Measurements from ENCODE around the gene ADAMTS2.

ADAMTS2 gene

GRCh38 chr5:179150011-179150410 is 195.2 kb downstream of the ADAMTS2 start:
- no peak for DNase-seq

DNA sequence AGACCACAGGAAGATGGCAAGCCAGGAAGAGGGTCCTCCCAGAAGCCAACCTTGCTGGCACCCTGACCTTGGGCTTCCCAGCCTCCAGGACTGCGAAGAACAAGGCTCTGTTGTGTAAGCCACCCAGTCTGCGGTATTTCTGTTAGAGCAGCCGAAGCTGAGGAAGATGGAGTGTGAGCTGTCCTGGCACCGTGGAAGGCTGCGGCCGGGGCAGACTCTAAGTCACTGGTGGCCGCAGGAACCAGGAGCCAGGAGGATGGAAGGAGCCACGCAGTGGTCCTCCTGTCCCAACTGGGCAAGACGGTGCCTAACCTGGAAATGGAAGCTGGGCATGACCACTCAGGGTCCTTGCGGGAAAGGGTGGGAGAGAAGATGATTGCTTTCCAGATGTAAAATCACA is 196.0 kb downstream of the ADAMTS2 start:
- no peak for DNase-seq

GRCh38 chr5:179148703-179149170 is 196.5 kb downstream of the ADAMTS2 start:
- no peak for DNase-seq

DNA sequence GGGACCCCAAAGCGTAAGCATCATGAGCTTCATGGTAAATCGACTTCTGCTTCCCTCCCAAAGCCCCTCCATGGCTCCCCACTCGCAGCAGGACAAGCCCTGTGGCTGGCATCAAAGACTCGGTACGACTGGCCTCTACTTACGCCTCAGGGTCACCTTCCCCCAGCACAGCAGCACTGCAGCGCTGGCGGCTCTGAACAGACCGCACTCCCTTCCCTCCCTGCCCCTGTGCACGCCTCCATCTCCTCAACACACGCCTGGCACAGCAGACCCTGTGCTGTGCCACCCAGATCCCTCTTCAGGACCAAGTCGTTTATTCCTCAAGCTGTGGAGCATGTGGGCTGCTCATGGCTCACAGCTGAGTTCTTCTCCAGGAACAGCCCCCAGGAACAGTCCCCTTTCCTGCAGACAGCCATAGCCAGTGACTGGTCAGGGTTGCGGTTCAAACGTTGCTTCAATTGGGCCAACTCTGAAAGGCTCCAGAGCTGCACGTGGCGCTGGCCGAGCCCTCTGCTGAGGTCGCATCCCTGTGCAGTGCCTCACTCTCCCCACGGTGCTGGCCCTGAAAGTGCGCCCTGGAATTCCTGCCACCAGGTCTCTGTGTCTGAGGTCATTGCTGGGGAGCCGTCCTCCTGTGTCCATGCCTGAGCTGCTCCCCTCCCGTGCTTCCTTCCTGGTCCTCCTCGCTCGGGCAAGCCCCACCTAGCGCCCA is 197.1 kb downstream of the ADAMTS2 start:
- no peak for DNase-seq

- peak; percentile 1 for DNase-seq
These were observed 199.0 kb downstream of the ADAMTS2 start for GRCh38 chr5:179146277-179146676.

DNA sequence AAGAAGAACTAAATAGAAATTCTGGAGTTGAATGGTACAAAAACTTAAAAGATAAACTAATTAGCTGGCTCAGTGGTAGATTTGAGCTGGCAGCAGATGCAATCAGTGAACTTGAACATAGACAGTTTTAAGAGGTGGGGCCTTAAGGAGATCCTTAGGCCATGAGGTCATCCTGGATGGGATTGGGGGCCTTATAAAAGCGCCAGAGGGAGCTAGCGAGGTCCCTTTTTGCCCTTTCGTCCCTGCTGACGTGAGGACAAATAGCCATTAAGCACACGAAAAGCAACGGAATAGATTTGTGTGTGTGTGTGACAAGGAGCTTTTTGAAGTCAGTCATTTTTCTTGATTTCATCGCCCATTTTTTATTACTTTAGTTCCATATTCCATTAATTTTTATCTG is 201.8 kb downstream of the ADAMTS2 start:
- no peak for DNase-seq

DNA sequence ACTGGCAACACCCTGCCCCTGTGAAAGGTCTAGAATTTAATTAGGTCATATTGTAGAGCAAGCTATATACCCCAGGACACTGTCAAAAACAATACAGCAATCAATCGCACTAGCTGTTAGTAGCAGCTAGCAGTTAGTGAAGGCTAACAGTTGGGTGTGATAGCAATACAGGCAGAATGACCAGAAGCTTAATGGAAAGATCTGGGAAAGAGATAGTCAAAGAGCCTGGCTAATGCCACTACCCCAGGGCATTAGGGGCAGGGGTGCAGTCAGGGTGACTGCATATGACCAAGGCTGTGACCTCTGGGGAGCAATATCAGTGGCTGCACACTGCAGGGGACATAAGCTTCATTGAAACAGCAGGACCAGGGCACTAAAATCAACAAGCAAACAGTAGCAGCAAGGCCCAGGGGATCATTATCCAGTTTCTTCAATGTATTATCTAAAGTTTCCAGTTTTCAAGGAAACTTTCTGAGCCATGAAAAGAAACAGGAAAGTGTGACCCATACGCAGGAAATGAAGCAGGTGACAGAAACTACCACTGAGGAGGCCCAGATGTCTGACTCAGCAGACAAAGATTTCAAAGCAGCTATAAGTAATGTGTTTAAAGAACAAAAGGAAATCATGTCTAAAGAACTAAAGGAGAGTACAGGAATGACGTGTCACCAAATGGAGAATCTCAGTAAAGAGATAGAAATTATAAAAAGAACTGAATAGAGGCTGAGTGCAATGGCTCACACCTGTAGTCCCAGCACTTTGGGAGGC is 202.6 kb downstream of the ADAMTS2 start:
- DNase-seq = no peak

- no peak for DNase-seq
These were observed 203.4 kb downstream of the ADAMTS2 start for GRCh38 chr5:179141867-179142266.

DNA sequence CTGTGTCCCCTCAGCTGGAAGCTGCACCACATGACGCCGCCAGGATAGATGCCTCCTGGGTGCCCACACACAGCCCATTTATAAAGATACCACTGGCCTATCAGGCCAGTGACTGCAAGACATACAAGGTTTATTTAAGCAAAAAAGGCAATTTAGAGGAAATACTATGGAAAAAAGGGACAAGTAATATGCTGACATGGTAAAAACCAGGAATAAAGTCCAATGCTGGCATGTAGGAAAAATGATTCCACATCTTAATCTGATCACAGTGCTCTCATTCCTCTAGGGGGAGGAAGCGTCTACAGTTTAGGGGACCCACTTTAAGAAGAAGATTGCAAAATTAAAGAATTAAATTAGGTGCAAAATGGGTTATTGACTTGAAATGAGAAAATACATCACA is 205.0 kb downstream of the ADAMTS2 start:
- DNase-seq = no peak

GRCh38 chr5:179139936-179140235 is 205.4 kb downstream of the ADAMTS2 start:
- no peak for DNase-seq

DNA sequence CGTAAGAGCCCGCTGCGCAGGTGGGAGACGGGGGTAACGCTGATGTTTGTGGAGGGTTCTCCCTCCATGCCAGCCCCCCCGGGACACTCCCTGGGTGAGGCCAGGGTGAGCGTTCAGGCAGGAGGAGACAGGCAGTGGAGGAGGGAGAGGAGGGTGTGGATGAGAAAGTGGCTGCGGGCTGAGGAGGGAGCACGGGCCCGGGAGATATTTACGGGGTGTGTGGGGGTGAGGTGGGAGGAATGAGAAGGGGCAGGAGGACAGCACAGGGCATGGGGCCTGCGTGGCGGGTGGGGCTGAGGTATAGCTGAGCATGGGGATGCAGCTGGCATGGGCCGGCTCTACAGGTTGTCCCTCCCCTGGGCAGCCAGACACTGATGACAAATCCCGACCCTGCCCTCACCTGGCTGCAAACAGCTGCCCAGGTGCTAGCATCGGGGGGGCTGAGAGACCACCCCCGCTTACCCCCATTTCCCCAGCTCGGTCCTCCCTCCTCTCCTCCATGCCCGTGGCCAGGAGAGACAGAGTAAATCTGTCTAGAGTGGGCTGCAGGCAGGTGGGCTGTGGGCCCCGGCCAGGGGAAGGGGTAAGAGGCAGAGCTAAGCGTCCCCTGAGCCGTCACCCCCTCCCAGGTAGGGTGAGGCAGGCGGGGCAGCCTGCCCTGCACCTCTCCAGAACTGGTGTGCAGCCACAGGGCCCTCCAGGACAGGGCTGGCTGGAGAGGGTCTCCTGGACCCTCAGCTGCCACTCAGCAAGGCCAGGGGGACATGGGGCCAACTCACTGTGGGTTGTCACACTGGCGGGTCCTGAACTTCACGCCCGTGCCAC is 205.9 kb downstream of the ADAMTS2 start:
- no peak for DNase-seq

- no peak for DNase-seq
These were observed 206.7 kb downstream of the ADAMTS2 start for GRCh38 chr5:179138568-179138925.

DNA sequence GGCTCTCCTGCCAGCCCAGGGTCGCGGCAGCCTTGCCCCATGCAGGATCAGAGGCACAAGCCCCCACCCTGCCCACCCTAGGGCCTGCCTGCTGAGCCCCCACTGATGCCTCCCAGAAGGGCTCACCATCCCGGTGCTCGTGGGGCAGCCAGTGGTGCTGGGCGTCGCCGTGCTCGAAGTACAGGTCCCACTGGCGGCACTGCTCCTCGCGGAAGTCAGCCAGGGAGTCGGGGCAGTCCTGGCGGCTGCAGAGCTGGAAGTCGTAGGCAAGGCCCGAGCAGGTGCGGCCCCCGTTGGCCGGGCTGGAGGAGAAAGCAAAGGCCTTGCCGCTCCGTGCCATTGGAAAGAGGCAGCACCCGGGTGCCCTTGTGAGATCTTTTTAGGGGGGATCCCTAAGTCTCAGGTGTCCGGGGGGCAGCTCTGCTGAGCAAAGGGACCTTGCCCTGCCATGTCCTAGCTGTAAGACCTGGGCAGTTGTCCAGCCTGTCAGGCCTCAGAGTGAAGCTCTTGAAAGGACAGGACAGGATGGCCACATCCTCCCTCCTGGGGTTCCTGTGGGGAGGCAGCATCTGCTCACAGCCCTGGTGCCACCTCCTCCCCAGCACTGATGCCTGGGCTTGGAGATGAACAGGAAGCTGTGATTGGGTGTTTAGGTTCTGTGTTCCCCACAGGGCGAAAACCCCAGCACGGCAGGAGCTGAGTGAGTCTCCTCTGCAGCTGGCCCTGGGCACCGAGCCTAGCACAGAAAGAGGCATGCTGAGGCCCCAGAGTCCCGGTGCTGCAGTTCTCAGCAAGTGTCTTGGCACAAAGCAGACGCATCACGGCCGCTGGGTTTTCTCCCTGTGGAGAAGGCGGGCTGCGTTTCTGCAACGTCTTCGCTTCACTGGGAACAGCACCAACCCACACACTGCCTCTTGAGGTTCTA is 207.4 kb downstream of the ADAMTS2 start:
- DNase-seq = no peak

DNA sequence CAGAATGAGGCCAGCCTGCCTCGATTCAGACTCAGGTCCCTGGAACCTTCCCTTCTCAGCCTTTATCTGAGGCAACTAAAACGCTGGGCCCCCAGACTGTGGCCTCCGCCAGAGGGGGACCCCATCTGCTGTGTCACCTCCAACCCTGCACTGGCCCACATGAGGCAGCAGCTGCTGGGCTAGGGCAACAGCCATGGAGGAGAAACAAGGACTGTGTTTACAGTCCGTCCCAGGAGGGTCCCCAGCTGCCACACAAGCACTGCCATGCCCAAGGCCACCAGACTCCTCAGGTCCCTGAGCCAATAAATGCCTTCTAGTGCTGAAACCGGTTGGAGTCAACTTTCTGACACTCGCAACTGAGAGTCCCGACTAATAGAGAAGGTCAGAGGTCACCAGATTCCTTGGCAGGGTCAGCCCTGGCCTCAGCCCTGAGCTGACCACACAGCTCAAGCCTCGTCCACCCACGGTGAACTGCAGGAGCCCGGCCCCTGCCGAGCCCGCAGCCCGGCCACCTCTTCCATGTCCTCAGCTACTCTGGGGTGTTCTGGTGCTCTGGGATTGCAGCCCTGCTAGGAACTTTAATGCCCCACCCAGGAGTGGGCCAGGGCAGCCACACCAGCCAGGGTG is 208.1 kb downstream of the ADAMTS2 start:
- DNase-seq = no peak

DNA sequence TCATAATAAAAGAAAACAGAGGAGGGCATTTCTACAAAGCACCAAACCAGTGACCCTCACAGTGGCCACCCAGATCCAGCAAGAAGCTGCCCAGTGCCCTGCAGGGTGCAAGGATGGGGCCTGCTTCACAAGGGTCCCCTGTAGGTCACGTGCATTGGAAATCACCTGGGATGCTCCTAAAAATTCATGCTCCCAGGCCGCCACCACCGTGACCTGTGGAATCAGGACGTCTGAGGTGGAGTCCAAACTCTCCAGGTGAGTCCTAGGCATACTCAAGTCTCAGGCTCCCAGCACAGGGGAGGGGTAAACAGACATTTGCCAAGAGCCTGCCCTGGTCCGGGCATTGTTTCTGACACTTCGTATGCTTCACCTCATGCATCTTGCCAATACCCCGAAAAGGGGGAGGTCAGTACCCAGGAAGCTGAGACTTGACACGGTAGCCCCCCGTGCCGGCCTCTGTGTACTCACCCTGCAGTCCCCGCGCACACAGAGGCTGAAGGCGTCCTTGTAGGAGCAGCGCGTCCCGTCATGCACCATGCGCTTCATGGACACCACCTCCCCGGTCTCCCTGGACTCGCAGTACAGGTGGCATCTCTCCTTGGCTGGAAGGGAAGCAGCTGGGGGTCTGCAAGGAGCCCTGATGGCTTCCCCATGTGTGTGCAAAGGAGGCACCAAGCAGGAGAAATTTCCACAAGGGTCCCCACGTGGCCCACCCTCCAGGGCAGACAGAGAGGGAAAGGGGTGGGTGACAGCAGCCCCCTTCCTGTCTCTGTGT is 209.6 kb downstream of the ADAMTS2 start:
- no peak for DNase-seq

DNA sequence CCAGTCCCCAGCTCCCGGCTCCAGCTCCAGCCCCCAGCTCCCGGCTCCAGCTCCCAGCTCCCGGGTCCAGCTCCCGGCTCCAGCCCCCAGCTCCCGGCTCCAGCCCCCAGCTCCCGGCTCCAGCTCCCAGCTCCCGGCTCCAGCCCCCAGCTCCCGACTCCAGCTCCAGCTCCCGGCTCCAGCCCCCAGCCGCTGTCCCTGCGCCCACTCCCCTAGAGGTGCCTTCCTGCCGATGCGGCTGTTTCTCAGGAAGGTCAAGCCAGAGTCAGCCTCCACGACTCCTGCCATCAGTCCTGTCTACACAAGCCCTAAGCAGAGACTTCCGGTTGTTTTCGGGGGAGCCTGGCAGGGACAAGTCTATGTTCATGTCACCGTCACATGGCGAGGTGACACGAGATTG is 210.3 kb downstream of the ADAMTS2 start:
- DNase-seq = no peak

DNA sequence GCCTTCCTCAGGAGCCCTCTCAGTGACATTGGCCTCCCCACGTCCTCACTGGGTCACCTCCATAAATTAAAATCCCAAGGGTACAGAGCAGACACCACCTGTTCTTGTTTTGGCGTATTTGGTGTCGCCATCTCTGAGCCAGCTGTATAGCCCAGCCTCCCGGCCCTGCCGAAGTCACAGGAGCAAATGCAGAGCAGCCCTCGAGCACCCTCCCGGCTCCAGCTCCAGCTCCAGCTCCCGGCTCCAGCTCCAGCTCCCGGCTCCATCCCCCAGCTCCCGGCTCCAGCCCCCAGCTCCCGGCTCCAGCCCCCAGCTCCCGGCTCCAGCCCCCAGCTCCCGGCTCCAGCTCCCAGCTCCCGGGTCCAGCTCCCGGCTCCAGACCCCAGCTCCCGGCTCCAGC is 210.8 kb downstream of the ADAMTS2 start:
- DNase-seq = no peak

DNA sequence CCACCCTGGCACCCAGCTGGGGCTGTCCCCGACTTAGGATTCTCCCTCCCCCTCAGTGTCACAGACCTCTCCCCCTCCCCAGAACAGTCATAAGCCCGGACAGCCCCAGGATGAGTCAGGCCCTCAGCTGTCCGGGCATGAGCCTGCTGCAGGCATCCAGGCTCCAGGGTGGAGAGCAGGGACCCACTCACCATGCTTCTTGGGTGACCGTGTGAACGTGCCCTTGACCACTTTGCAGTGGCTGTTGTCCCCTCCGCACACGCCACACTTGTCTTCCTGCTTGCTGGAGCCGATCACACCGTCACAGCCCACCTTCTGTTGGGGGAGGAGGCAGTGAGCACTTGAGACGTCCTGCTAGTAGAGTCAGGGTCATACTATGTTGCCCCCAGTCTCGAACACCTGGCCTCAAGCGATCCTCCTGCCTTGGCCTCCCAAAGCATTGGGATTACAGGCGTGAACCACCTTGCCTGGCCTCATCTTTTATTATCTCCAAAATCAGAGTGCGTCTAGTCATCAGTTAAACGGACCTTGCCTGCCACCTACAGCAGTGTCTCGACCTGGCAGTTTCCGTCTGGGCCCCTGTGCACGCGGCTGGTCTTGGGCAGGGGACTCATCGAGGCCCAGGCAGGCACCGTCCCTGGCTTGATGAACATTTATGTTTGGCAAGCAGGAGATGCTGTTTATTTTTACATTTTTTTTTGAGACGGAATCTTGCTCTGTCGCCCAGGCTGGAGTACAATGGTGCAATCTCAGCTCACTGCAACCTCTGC is 212.5 kb downstream of the ADAMTS2 start:
- DNase-seq = no peak

- no peak for DNase-seq
These were observed 213.2 kb downstream of the ADAMTS2 start for GRCh38 chr5:179131886-179132585.

DNA sequence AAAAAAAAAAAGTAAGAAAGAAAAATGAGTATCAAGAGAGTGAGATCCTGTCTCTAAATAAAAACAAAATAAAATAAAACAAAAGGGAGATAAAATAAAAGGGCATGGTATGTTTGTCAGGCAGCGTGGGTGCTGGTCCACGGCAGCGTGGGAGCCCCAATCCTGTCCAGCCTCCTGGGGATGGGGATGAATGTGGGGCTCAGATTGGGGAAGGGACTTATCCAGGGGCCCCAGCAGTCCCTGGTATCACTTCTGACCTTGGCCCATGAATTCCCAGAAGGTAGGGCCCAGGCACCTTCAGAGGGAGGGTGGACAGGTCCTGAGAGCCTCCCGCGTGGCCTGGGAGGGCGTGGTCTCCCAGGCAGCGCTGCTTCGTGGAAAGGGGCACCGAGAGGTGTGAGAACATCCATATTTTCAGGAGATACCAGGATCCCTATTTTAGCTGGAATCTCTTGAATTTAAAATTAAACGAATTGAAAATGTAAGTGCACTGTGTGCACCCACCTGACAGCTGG is 213.9 kb downstream of the ADAMTS2 start:
- no peak for DNase-seq

All from CD4-positive, alpha-beta T cell treated with Interleukin-12 subunit alpha and Interleukin-12 subunit beta, for 1 hour (primary cell).